ENCODE data around the gene ANTXRL.

The ANTXRL gene

GRCh38 chr10:46250481-46250880 lies 36.3 kb upstream of the ANTXRL start:
- DNase-seq (ENCODE audit: extremely low read depth, insufficient read length) = no peak
- Histone ChIP-seq H3K36me3 (ENCODE audit: control insufficient read depth, insufficient read depth, low read length) (no peaks in the 10 kb centered on the region), H3K27me3 (replicated peaks; ENCODE audit: control insufficient read depth, insufficient read depth, low read length) (no peaks in the 10 kb centered on the region), H3K4me3 (replicated peaks; ENCODE audit: low read depth, low read length) (no peak overlapping the region)
- TF ChIP-seq, protein P1, sequence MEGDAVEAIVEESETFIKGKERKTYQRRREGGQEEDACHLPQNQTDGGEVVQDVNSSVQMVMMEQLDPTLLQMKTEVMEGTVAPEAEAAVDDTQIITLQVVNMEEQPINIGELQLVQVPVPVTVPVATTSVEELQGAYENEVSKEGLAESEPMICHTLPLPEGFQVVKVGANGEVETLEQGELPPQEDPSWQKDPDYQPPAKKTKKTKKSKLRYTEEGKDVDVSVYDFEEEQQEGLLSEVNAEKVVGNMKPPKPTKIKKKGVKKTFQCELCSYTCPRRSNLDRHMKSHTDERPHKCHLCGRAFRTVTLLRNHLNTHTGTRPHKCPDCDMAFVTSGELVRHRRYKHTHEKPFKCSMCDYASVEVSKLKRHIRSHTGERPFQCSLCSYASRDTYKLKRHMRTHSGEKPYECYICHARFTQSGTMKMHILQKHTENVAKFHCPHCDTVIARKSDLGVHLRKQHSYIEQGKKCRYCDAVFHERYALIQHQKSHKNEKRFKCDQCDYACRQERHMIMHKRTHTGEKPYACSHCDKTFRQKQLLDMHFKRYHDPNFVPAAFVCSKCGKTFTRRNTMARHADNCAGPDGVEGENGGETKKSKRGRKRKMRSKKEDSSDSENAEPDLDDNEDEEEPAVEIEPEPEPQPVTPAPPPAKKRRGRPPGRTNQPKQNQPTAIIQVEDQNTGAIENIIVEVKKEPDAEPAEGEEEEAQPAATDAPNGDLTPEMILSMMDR (IDR thresholded peaks at IDR 0.05; ENCODE audit: insufficient read depth, low read length, poor library complexity, severe bottlenecking) = no peak

DNA sequence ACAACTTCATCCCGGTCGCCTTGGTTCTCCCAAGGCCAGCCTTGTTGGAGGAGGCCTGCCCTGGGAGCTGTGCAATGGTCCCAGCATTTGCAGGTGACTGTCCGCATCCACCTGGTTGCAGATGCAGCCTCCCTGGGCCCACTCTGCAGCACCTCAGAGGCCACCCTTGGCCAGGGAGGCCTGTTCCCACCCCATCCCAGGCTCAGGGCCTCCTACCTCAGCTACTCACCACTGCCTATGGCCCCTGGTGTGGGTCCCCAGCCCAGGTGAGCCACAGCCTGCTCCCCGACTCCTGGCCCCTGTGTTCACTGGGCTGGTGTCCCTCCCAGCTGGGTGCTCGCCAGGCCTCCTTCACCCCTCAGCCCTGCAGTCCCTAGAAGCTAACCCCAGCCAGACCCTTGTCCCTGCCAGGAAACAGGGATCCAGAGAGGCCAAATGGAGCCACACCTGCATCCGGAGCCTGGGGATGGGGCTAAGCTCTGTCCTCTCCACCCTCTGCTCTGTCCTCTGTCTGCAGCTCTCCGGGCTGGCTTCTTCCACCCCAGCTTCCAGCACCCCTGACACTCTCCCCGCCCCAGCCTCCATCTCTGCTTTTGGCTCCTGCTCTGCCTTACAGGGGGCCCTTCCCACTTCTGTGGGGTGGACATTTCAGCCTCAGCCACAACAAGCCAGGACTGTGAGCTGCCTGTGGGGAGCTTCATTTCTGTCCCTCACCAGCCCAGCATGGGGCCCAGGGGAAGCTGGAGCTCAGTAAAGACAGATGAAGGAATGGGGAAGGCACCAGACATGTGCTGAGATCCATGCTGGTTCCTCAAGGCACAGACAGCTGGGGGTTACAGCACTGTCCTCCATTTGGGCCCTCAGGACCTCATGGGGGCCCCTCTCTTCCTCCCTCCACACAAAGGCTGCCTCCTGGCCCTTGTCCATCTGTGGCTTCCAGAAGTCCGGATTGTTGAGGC lies 35.6 kb upstream of the ANTXRL start:
- no peak overlapping the region for H3K4me3 ChIP-seq (replicated peaks; ENCODE audit: low read depth, low read length)
- no peaks in the 10 kb centered on the region for H3K27me3 ChIP-seq (replicated peaks; ENCODE audit: control insufficient read depth, insufficient read depth, low read length)
- DNase-seq (ENCODE audit: extremely low read depth, insufficient read length) = no peak
- no peaks in the 10 kb centered on the region for H3K36me3 ChIP-seq (ENCODE audit: control insufficient read depth, insufficient read depth, low read length)
- TF ChIP-seq, protein P1 (IDR thresholded peaks at IDR 0.05; ENCODE audit: insufficient read depth, low read length, poor library complexity, severe bottlenecking) = no peak

DNA sequence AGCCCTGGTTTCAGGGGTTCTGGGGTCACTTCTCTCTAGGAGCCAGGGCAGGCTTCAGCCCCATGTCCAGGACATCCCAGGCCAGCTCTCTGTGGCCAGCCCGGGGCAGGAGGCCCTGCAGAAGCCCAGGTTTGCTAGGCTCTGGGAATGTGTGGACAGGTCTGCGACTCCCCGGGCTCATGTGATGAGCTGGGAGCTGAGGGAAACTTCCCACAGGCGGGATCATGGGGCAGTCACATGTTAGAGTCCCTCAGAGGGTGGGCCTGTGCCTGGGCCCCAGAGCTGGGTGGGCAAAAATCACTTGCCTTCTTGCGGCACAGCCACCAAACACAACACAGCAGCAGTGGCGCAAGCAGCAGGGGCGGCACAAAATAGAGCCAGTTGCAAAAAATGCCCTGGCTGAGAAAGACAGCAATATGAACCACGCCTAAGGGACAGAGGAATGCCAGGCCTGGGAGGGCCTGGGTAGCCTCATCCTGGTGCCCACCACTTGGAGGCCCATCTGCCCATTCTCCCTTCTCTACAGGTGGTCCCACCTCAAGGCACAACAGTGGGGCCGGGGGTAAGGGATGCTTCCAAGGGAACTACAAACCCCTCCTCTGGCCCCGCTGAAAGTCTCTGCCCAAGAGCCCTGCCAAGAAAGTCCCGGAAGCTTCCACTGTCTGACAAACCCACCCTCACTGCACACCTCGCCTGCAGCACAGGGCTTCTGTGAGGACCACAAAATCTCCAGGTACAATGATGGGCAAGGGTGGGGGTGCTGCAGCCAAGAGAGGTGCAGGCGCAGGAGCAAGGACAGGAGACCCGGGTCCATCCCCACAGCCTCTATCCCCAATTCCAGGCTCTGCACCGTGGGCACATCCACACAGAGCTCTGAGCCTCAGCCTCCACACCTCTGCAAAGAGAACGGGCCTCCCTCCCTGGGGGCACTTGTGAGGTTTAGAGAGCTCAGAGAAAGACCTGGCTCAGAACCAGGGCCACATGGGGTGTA lies 34.6 kb upstream of the ANTXRL start:
- H3K27me3 ChIP-seq (replicated peaks; ENCODE audit: control insufficient read depth, insufficient read depth, low read length) = no peaks in the 10 kb centered on the region
- H3K4me3 ChIP-seq (replicated peaks; ENCODE audit: low read depth, low read length) = no peak overlapping the region
- no peak for DNase-seq (ENCODE audit: extremely low read depth, insufficient read length)
- H3K36me3 ChIP-seq (ENCODE audit: control insufficient read depth, insufficient read depth, low read length) = no peaks in the 10 kb centered on the region
- TF ChIP-seq, protein P1 (IDR thresholded peaks at IDR 0.05; ENCODE audit: insufficient read depth, low read length, poor library complexity, severe bottlenecking) = no peak

DNA sequence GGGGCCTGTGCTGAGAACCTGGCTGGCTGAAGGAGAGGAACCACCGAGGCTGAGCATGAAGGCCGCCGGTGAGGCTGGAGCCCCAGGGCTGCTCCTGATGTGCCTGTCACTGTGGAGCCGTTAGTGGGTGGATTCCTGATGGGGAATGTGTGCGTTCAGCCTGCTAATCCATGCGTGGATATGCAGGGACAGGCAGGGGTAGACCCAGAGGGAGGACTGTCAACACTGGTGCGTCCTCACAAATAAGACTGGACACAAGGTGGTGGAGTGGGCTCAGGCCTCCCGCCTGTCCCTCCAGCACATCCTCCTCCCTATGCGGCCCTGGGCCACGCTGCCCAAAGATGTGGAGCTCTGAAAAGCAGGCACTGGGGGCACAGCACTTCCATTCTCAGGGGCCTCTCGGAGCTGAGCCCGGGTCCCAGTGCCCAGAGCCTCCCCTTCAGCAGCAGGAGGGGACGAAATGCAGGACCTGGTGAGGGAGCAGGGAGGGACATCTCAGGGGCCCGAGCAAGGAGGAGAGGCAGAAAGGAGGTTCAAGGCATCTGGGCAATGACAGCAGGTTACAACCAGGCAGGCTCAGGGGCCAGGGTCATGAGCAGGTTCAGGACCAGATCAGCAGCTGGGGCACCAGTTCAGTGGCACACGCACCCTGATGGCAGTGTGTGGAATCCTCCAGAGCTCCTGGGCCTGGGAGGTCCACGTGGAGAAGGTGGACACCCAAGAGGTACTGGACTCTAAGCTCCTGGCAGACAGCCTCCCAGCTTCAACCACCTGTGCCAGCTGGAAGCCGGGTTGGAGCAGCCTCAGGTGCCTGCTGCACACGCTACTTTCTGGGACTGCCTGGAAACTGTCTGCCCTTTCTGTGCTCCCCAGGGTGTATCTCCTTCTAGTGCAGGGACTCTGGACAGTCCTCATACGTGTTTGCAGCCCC lies 33.5 kb upstream of the ANTXRL start:
- DNase-seq (ENCODE audit: extremely low read depth, insufficient read length) = no peak
- Histone ChIP-seq H3K36me3 (ENCODE audit: control insufficient read depth, insufficient read depth, low read length) (no peaks in the 10 kb centered on the region), H3K27me3 (replicated peaks; ENCODE audit: control insufficient read depth, insufficient read depth, low read length) (no peaks in the 10 kb centered on the region), H3K4me3 (replicated peaks; ENCODE audit: low read depth, low read length) (no peak overlapping the region)
- TF ChIP-seq, protein P1 (IDR thresholded peaks at IDR 0.05; ENCODE audit: insufficient read depth, low read length, poor library complexity, severe bottlenecking) = no peak

DNA sequence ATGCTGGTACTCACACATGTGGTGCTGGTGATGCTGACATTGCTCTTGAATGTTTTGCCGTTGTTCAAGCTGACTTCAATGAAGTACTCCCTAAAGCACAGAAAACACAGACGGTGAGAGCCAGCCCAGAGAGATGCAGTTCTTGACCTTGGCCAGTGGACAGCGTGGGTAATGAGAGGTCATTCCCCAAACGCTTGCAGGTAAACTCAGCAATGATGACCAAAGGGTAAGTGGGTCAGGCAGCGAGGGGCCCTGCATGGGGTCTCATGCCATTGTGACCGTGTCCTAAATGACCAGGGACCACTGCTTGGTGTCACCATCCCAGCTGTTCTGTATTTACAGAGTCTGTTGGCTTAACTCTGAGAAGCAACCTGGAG lies 32.8 kb upstream of the ANTXRL start:
- Histone ChIP-seq H3K27me3 (replicated peaks; ENCODE audit: control insufficient read depth, insufficient read depth, low read length) (no peaks in the 10 kb centered on the region), H3K36me3 (ENCODE audit: control insufficient read depth, insufficient read depth, low read length) (no peaks in the 10 kb centered on the region), H3K4me3 (replicated peaks; ENCODE audit: low read depth, low read length) (no peak overlapping the region)
- TF ChIP-seq, protein P1 (IDR thresholded peaks at IDR 0.05; ENCODE audit: insufficient read depth, low read length, poor library complexity, severe bottlenecking) = no peak
- DNase-seq (ENCODE audit: extremely low read depth, insufficient read length) = no peak

Data from GM06990 (cell line).